MM.1S (cell line): ENCODE measurements around the gene ZDHHC8.

ENCODE experiments used
- CTCF ChIP-seq: fragments of 300-600 bp; sonication (generic); IDR thresholded peaks from 2 replicates; pipeline ENCODE4 v1.5.1; 2016; ENCODE audit warnings: antibody characterized with exemption, low read length, mixed read lengths
- EZH2phosphoT487 ChIP-seq: fragments of 300-600 bp; sonication (generic); IDR thresholded peaks from 2 replicates; pipeline ENCODE4 v1.6.1; 2018; ENCODE audit warnings: antibody characterized with exemption, low read length

- TF ChIP-seq EZH2phosphoT487, result no peak
- TF ChIP-seq CTCF, result peak; percentile 15; the same call in 1 of the 2 replicates
Measured at GRCh38 chr22:20186183-20186870, 54.7 kb downstream of the ZDHHC8 start.
